H4 (cell line): ENCODE results near the gene NTPCR. TPM values are rescaled to one million over a fixed set of nuclear protein-coding genes. Genes with fewer than 3 reads are reported as not detected.
A peak's percentile ranks its signal among the peaks of the same experiment; 100 is the strongest.

Experiments used
- DNase-seq: peaks from one replicate; pipeline ENCODE4 v3.0.0-alpha.2; 2015; ENCODE audit warnings: low spot score
- total RNA-seq: library from RNA; depleted of rRNA; stranded (reverse); fragments of >200 nt; shearing (Covaris generic); gene quantifications from 2 replicates; pipeline ENCODE4 v1.2.3, GENCODE V29; 2014; rRNA removed

Gene NTPCR
- total RNA-seq, 1 experiment from 2014 or later, result 61.1 TPM

DNA sequence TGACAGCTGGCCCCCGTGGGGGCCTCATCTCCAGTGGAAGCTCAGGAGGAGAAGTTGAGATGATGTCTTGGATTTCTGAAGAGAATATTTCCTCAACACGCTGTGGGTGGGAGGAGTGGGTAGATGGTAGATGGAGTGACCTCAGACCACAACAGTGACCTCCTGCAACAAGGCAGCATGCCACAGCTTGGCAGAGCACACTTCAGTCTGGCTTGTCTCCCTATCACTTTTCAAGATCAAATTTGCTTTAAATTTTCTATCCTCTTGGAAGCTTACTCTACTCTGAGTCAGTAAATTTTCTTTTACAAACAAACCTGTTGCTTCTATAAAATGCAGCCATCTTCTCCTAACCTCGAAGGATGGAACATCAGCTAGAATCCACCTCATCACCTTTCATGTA lies 59.7 kb downstream of the NTPCR start:
- DNase-seq, result no peak

DNA sequence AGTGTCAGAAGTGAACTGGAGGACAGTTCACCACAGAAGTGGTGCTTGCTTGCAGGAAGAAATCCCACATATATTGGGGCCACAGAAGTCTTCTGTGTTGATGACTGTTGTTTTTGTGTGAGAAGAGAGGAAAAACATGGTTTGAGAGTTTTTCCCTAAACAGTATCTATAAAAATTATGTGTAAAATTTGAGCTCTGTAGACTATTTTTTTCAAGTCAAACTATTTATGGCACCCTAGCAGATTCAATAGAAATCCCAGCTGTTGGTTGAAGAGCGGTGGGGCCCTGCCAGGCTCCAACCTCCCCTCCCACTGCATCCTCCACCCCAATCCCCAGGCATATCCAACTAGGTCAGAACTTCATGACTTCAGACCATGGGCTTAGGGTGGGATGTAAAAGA lies 61.6 kb downstream of the NTPCR start:
- no peak for DNase-seq

- no peak for DNase-seq
Observed at GRCh38 chr1:233015965-233016364, 65.6 kb downstream of the NTPCR start.

GRCh38 chr1:233016798-233017197 lies 66.4 kb downstream of the NTPCR start:
- no peak for DNase-seq

DNA sequence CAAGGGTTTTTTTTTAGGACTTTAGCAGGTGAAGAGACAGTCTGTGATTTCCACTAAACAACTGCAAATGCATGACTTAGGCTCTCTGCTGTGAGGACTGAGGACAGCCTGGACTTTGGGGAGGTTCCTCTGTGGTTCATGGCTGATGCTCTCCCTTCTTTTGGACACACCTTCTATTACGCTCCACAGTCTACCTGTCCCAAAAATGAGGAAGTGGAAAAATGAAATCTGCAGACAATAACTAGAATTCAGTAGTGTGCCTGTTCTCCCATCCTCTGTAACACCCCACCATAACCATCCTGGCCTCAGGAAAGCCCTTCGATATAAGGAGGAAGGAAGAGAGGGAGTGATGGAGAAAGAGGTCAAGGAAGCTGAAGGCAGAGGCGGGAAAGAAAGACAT lies 68.7 kb downstream of the NTPCR start:
- DNase-seq, result no peak

DNA sequence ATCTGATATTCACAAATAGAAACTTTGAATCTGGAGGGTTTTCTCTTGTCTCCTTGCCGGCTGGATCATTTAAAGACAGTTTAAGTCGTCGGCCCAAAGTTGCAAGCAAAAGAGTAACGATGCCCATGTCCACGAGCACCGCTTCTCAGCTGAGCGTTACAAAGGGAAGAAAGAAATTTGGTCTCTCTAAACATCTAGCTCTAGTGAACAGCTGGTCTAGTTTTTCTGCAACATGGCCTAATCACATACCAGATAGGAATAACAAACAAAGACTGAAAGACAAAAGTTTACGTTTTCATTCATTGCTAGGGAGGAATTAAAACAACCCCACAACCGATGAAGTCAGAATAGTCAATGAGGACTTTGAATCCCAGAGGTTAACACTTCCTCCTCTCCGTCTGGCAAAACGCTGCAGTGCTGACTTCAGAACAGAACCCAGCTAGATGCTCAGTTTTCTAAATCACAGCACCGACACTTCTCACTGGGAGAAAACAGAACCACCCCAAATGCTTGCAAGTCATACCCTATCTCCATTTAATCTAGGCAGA lies 69.4 kb downstream of the NTPCR start:
- DNase-seq, result no peak

- DNase-seq, result no peak
Observed at GRCh38 chr1:233020426-233020825, 70.0 kb downstream of the NTPCR start.

DNA sequence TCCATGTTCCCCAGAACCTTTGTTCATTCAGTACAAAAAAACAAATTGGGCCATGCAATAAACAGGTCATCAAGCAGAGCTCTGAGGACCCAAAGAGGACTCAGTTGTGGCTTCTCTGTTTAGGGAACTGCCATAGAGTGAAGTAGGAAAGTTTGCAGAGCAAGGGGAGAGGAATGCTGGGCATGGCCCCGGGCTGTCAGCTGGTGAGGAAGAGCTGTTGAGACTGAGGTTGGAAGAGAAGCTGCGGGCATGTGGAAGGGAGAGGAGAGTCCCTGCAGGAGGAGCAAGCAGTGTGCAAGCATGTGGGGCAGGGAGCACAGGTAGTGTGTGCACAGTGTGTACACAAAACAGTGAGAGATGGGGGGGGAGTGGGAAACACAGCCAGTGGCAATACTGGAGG lies 71.8 kb downstream of the NTPCR start:
- DNase-seq, result no peak

GRCh38 chr1:233024199-233024598 lies 73.8 kb downstream of the NTPCR start:
- DNase-seq, result no peak

- peak; percentile 32 for DNase-seq
Observed at GRCh38 chr1:233025157-233025556, 74.7 kb downstream of the NTPCR start.

DNA sequence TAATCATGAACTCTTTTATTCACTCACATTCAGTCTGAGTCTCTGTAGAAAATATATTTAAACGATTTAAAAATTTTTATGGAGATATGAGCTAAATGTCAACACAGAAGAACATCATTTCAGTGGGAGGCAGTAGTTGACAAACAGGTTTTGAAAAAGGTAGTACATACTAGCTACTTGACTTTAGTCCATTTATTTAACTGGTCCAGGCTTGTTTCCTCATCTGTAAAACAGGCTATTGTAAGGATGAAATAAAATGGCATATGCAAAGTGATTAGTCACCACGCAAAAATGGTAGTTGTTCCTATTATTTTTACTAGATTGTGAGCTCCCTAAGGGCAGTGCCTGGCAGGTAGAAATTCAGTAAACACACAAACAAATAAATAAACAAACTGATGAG lies 75.2 kb downstream of the NTPCR start:
- no peak for DNase-seq

GRCh38 chr1:233027046-233027445 lies 76.6 kb downstream of the NTPCR start:
- no peak for DNase-seq

DNA sequence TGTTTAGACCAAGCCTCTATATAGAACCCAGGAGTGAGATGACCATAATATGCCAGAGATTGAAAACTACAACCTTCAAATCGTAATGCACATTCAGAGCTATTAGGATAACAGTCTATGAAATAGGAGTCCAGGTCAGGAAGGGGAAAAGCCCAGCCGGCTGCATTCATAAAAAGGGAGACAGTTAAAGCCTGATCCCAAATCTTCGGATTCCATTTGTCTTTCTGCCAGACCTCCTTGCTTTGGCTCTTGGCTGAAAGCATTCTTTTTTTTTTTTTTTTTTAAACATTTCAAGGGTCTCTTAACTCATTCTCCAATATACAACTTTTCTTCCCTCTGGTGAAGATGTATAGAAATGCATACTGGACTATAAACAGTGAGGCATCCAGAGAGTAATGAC lies 81.1 kb downstream of the NTPCR start:
- DNase-seq, result no peak

DNA sequence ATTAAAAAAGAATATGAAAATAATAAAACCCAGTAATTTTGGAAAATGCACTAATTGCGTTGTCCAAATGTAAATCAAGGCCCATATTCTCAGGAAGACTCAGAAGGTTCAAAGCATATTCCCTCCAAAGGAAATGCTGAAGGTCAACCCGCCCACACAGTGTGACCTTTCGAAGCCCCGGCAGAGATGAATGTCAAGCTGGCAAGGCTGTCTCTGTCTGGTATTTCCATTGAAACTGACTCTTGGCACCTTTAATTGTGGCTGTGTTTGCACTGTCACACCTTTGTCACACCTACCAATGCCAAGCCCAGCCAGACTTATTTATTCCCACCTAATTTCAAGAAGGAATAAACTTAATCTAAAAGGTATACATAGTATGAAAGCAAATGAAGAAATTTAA lies 82.5 kb downstream of the NTPCR start:
- no peak for DNase-seq

- DNase-seq, result no peak
Observed at GRCh38 chr1:233033361-233033760, 83.0 kb downstream of the NTPCR start.

Other genes starting within 250 kb of the NTPCR start
- gene MAP10, start 145.2 kb upstream of the NTPCR start, total RNA-seq, result 0.19 TPM in 1 of 2 replicates, not detected in the other